Panc1 (cell line): Measurements from ENCODE around the gene MARCKSL1.

ENCODE experiments used
- CTCF ChIP-seq: fragments of 450-650 bp; IDR thresholded peaks from 2 replicates; pipeline ENCODE4 v1.5.1; 2017; ENCODE audit warnings: mild to moderate bottlenecking
- POLR2AphosphoS5 ChIP-seq: IDR thresholded peaks from 2 replicates; pipeline ENCODE4 v1.6.1; 2012; ENCODE audit warnings: mild to moderate bottlenecking, low read depth, low read length, moderate library complexity
- SIN3A ChIP-seq: IDR thresholded peaks from 2 replicates; pipeline ENCODE4 v1.6.1; 2012; ENCODE audit warnings: low read depth, mild to moderate bottlenecking, low read length, moderate library complexity, borderline replicate concordance; ENCODE audit not compliant: insufficient read depth
- TCF7L2 ChIP-seq: IDR thresholded peaks from 2 replicates; pipeline ENCODE4 v1.6.1; 2011; ENCODE audit warnings: mild to moderate bottlenecking, low read depth, low read length, inconsistent platforms

- TF ChIP-seq CTCF, result no peak
- no peak for TF ChIP-seq POLR2AphosphoS5
- no peak for TF ChIP-seq SIN3A
- no peak for TF ChIP-seq TCF7L2
These were observed 21.6 kb upstream of the MARCKSL1 start for GRCh38 chr1:32357614-32358013.
